ENCODE data around the gene POLA2. TPM values are rescaled to one million over a fixed set of nuclear protein-coding genes. Genes with fewer than 3 reads are reported as not detected.

Gene POLA2
- polyA plus RNA-seq, 1 donor (not counting 4 experiments of a cell fraction or from before 2014, with no cell fraction given), result 20.9 TPM

DNA sequence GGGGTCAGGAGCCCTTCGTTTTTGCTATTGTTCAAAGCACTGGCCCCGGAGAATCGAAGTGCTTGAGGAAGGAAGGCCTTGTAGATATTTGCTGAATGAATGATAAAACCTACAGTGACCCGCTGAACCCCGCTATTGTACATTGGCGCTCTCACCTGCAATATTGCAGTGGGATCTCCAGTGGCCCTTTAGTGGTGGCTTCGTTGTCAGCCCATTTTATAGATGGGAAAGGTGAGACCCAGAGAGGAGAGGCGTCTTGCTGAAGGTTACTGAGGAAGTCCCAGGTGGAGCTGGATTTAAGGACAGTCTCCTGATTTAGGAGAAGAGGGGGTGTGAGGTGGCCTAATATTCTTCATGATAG is 54.1 kb downstream of the POLA2 start:
- Histone ChIP-seq H2AFZ (ENCODE audit: control insufficient read depth, low read length) (no peak overlapping the region), H3K9me3 (ENCODE audit: control insufficient read depth, low read depth, low read length) (no peaks in the 10 kb centered on the region), H3K36me3 (ENCODE audit: control insufficient read depth in 2 of 2, extremely low read depth in 1 of 2, insufficient read depth in 2 of 2, low read length in 2 of 2) (peaks cover 6% of the 10 kb centered on the region in 2 experiments), H3K27me3 (ENCODE audit: control insufficient read depth, extremely low read depth, insufficient read depth, low read length) (no peaks in the 10 kb centered on the region), H3K79me2 (ENCODE audit: control insufficient read depth, insufficient read depth, low read length) (peaks cover 56% of the 10 kb centered on the region), H3K4me1 (ENCODE audit: control insufficient read depth, extremely low read depth, insufficient read depth, low read length) (peaks cover 25% of the 10 kb centered on the region), H3K4me2 (ENCODE audit: control insufficient read depth, extremely low read depth, insufficient read depth, low read depth, low read length) (peak overlapping the region; percentile 97), H3K9me1 (ENCODE audit: control insufficient read depth, extremely low read depth, insufficient read depth, low read length) (no peaks in the 10 kb centered on the region), H3K9ac (ENCODE audit: control insufficient read depth, extremely low read depth, insufficient read depth, low read length) (peak overlapping the region; percentile 85), H4K20me1 (ENCODE audit: control insufficient read depth, extremely low read depth, insufficient read depth, low read length) (peaks cover 6% of the 10 kb centered on the region), H3K27ac (ENCODE audit: control insufficient read depth, insufficient read depth, low read length) (peak overlapping the region; percentile 78), H3K4me3 (ENCODE audit: control insufficient read depth in 2 of 3, extremely low read depth in 1 of 3, insufficient read depth in 2 of 3, low read depth in 1 of 3, low read length in 3 of 3) (peak overlapping the region; percentile 91 to 97 (median 94))
- FAIRE-seq (no peak), DNase-seq (ENCODE audit: low read depth, low spot score) (no peak)
- dilution Hi-C loops (cut with MboI; ENCODE audit: extremely low pct_ligation_motif_present, low sequenced_read_pairs), result no loop called here
- no peak for TF ChIP-seq EZH2 (IDR thresholded peaks at IDR 0.05; ENCODE audit: low read length)
- TF ChIP-seq, protein P1, sequence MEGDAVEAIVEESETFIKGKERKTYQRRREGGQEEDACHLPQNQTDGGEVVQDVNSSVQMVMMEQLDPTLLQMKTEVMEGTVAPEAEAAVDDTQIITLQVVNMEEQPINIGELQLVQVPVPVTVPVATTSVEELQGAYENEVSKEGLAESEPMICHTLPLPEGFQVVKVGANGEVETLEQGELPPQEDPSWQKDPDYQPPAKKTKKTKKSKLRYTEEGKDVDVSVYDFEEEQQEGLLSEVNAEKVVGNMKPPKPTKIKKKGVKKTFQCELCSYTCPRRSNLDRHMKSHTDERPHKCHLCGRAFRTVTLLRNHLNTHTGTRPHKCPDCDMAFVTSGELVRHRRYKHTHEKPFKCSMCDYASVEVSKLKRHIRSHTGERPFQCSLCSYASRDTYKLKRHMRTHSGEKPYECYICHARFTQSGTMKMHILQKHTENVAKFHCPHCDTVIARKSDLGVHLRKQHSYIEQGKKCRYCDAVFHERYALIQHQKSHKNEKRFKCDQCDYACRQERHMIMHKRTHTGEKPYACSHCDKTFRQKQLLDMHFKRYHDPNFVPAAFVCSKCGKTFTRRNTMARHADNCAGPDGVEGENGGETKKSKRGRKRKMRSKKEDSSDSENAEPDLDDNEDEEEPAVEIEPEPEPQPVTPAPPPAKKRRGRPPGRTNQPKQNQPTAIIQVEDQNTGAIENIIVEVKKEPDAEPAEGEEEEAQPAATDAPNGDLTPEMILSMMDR (optimal IDR thresholded peaks at IDR 0.05 in 1 of 3, IDR thresholded peaks at IDR 0.05 in 1 of 3, conservative IDR thresholded peaks at IDR 0.05 in 1 of 3; ENCODE audit: extremely low read depth in 1 of 3, insufficient read depth in 2 of 3, low read length in 3 of 3), result peak in 1 of 3 experiments; percentile 12

DNA sequence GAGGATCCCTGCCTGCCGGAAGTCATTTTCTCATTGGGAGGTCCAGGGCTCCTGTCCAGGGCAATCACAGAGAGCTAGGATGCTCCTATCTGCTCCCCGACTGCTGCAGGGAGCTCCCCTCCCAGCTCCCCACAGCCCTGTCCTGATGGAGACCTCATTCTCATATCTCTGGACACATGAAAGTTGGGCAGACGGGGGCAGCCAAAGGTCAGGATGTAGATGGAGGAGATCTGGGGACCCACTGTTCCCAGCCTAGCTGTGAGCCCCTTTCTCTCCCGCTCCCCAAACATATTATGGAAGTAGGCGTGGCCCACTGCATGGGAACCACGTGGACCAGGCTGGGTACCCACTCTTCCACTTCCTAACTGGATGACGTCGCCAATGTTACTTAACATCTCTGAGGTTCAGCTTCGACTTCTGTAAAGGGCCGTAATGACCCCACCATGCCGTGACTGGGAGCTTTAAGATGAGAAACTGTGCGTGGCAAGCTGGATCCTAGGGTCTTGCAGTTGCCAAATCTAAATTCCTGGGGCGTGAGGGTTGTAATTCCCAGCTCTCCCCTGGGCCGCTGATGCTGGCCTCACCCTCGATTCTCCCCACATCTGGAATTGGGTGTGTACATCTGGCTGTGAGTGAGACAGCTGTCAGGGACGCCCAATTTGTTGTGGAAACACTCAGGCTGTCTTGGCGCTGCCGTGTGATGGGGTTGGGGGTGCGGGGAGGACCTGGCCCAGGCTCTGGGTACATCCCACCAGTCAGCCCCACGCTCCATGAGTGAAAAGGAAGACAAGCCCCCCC is 54.7 kb downstream of the POLA2 start:
- Histone ChIP-seq H3K4me3 (ENCODE audit: control insufficient read depth in 2 of 3, extremely low read depth in 1 of 3, insufficient read depth in 2 of 3, low read depth in 1 of 3, low read length in 3 of 3) (peak overlapping the region; percentile 91 to 97 (median 94)), H3K4me1 (ENCODE audit: control insufficient read depth, extremely low read depth, insufficient read depth, low read length) (peaks cover 25% of the 10 kb centered on the region), H3K36me3 (ENCODE audit: control insufficient read depth in 2 of 2, extremely low read depth in 1 of 2, insufficient read depth in 2 of 2, low read length in 2 of 2) (peaks cover 11 to 12% of the 10 kb centered on the region in 2 experiments), H3K4me2 (ENCODE audit: control insufficient read depth, extremely low read depth, insufficient read depth, low read depth, low read length) (peak overlapping the region; percentile 97), H4K20me1 (ENCODE audit: control insufficient read depth, extremely low read depth, insufficient read depth, low read length) (peaks cover 9% of the 10 kb centered on the region), H3K9me1 (ENCODE audit: control insufficient read depth, extremely low read depth, insufficient read depth, low read length) (no peaks in the 10 kb centered on the region), H2AFZ (ENCODE audit: control insufficient read depth, low read length) (peak overlapping the region; percentile 41), H3K27ac (ENCODE audit: control insufficient read depth, insufficient read depth, low read length) (peak overlapping the region; percentile 78), H3K27me3 (ENCODE audit: control insufficient read depth, extremely low read depth, insufficient read depth, low read length) (no peaks in the 10 kb centered on the region), H3K79me2 (ENCODE audit: control insufficient read depth, insufficient read depth, low read length) (peaks cover 61% of the 10 kb centered on the region), H3K9me3 (ENCODE audit: control insufficient read depth, low read depth, low read length) (no peaks in the 10 kb centered on the region), H3K9ac (ENCODE audit: control insufficient read depth, extremely low read depth, insufficient read depth, low read length) (peak overlapping the region; percentile 85)
- FAIRE-seq (peak; percentile 73), DNase-seq (ENCODE audit: low read depth, low spot score) (no peak)
- TF ChIP-seq, protein P1 (optimal IDR thresholded peaks at IDR 0.05 in 1 of 3, IDR thresholded peaks at IDR 0.05 in 1 of 3, conservative IDR thresholded peaks at IDR 0.05 in 1 of 3; ENCODE audit: extremely low read depth in 1 of 3, insufficient read depth in 2 of 3, low read length in 3 of 3), result no peak
- TF ChIP-seq EZH2 (IDR thresholded peaks at IDR 0.05; ENCODE audit: low read length), result no peak
- dilution Hi-C loops (cut with MboI; ENCODE audit: extremely low pct_ligation_motif_present, low sequenced_read_pairs), result no loop called here

Data from keratinocyte (primary cell).